GM12878 (cell line): ENCODE results near the gene CFAP53. TPM values are rescaled to one million over a fixed set of nuclear protein-coding genes. Genes with fewer than 3 reads are reported as not detected.
A peak's percentile ranks its signal among the peaks of the same experiment; 100 is the strongest.

Source experiments
- ASH2L ChIP-seq: fragments of 300-600, 200-600 bp; sonication (generic); IDR thresholded peaks from 2 replicates; pipeline ENCODE4 v1.6.1; 2017; ENCODE audit warnings: low read depth, mild to moderate bottlenecking, borderline replicate concordance
- BACH1 ChIP-seq: fragments of 450-650 bp; IDR thresholded peaks from 2 replicates; pipeline ENCODE4 v1.6.1; 2017; ENCODE audit warnings: mild to moderate bottlenecking, borderline replicate concordance
- E2F4 ChIP-seq: IDR thresholded peaks from 2 replicates; pipeline ENCODE4 v1.6.1; 2012; ENCODE audit warnings: low read depth, low read length, improper control_type of control experiment
- E2F8 ChIP-seq: fragments of 450-650 bp; IDR thresholded peaks from 2 replicates; pipeline ENCODE4 v1.6.1; 2018; ENCODE audit warnings: mild to moderate bottlenecking, low read depth, moderate library complexity; ENCODE audit not compliant: partially characterized antibody
- HDAC2 ChIP-seq: fragments of 200-600 bp; sonication (generic); IDR thresholded peaks from 2 replicates; pipeline ENCODE4 v1.6.1; 2017
- HDGF ChIP-seq: fragments of 450-650 bp; IDR thresholded peaks from 2 replicates; pipeline ENCODE4 v1.6.1; 2016; ENCODE audit warnings: antibody characterized with exemption
- MLLT1 ChIP-seq: fragments of 450-650 bp; IDR thresholded peaks from 2 replicates; pipeline ENCODE4 v1.6.1; 2016; ENCODE audit warnings: mild to moderate bottlenecking
- MXI1 ChIP-seq: fragments of 150-350 bp; IDR thresholded peaks from 2 replicates; pipeline ENCODE4 v1.6.1; 2011; ENCODE audit warnings: low read depth, mild to moderate bottlenecking, inconsistent platforms, low read length, improper control_type of control experiment
- NBN ChIP-seq: fragments of 450-650 bp; IDR thresholded peaks from 2 replicates; pipeline ENCODE4 v1.6.1; 2016
- NKRF ChIP-seq: fragments of 450-650 bp; conservative IDR thresholded peaks from 2 replicates; pipeline ENCODE4 v1.6.1; 2017; ENCODE audit warnings: mild to moderate bottlenecking, moderate library complexity
- POLR2AphosphoS2 ChIP-seq: IDR thresholded peaks from 2 replicates; pipeline ENCODE4 v1.6.1; 2011; ENCODE audit warnings: low read depth, mild to moderate bottlenecking, low read length, improper control_type of control experiment, moderate library complexity
- RB1 ChIP-seq: fragments of 450-650 bp; formaldehyde crosslinking; IDR thresholded peaks from 2 replicates; pipeline ENCODE4 v1.6.1; 2017; ENCODE audit warnings: mild to moderate bottlenecking, borderline replicate concordance
- SMC3 ChIP-seq: IDR thresholded peaks from 2 replicates; pipeline ENCODE4 v1.6.1; 2011; ENCODE audit warnings: low read length, improper control_type of control experiment, borderline replicate concordance
- SREBF1 ChIP-seq: IDR thresholded peaks from 2 replicates; pipeline ENCODE4 v1.6.1; 2012; ENCODE audit warnings: mild to moderate bottlenecking, low read length
- SREBF2 ChIP-seq: IDR thresholded peaks from 2 replicates; pipeline ENCODE4 v1.6.1; 2012; ENCODE audit warnings: mild to moderate bottlenecking, low read length
- SRF ChIP-seq, 2 experiments: IDR thresholded peaks; 2 replicates each; pipeline ENCODE4 v1.6.1; 2011; ENCODE audit warnings: low read depth in 2 of 2, low read length in 2 of 2, mild to moderate bottlenecking in 1 of 2, moderate library complexity in 1 of 2
- SUPT20H ChIP-seq: IDR thresholded peaks from 2 replicates; pipeline ENCODE4 v1.6.1; 2011; ENCODE audit warnings: low read depth, mild to moderate bottlenecking, low read length, moderate library complexity, borderline replicate concordance; ENCODE audit not compliant: control insufficient read depth
- ZNF687 ChIP-seq: fragments of 450-650 bp; IDR thresholded peaks from 2 replicates; pipeline ENCODE4 v1.6.1; 2017; ENCODE audit warnings: mild to moderate bottlenecking, moderate library complexity
- polyA plus RNA-seq, 11 experiments: library from polyadenylated mRNA; depleted of rRNA in 4 of 11; unstranded in 6 of 11; stranded (reverse) in 5 of 11; fragments of >200 nt; fragmentation: Nextera tagmentation in 4 of 11; fragmentation: Illumina TruSeq in 1 of 11; extraction: Ambion mirVana in 4 of 11; extraction: Trizol in 1 of 11; gene quantifications; 1 replicate in 1 of 11; 2 replicates in 10 of 11; pipeline versions ENCODE4 v1.2.1 to v1.2.3, GENCODE V29; 2011 to 2016; ENCODE audit warnings: inconsistent platforms in 2 of 11, missing spikeins in 2 of 11, low read depth in 1 of 11
- total RNA-seq, 4 experiments: library from RNA; depleted of rRNA in 3 of 4; stranded (reverse); fragments of >200 nt in 3 of 4; fragmentation: Illumina TruSeq in 1 of 4; extraction: Trizol in 1 of 4; gene quantifications; 2 replicates each; pipeline versions ENCODE4 v1.2.1 to v1.2.3, GENCODE V29; 2013 to 2021

The CFAP53 gene
- total and polyA plus RNA-seq, 10 of the 15 experiments (the other 5 are each of a cell fraction or from before 2014, with no cell fraction given) = 0.05 to 0.31 (median 0.12) TPM; not detected in 1

- TF ChIP-seq BACH1 (peak; percentile 38; the same call in 1 of the 2 replicates), MXI1 (peak; percentile 95), POLR2AphosphoS2 (peak; percentile 64; the same call in 1 of the 2 replicates), HDGF (peak; percentile 36; the same call in 1 of the 2 replicates), NKRF (peak; percentile 97), MLLT1 (no peak), ZNF687 (no peak), SUPT20H (no peak), SRF (IDR thresholded peaks at IDR 0.05; ENCODE audit: low read depth in 2 of 2, low read length in 2 of 2) (no peak), E2F4 (no peak), SMC3 (no peak), ASH2L (no peak), HDAC2 (no peak), RB1 (no peak), NBN (no peak), SREBF2 (no peak), SREBF1 (no peak), E2F8 (no peak)
These were observed at the start of gene CFAP53 (continued) for GRCh38 chr18:50266248-50266704.
